ENCODE results near the gene ERC2. TPM values are rescaled to one million over a fixed set of nuclear protein-coding genes. Genes with fewer than 3 reads are reported as not detected.

Gene ERC2
- total and polyA plus RNA-seq, 2 donors (not counting 1 experiment from before 2014, with no cell fraction given): 0.14 to 0.17 TPM

GRCh38 chr3:55658690-55659562 lies 809.3 kb downstream of the ERC2 start:
- Histone ChIP-seq H3K4me2 (ENCODE audit: extremely low read depth, insufficient read depth, low read length) (no peak overlapping the region), H3K4me1 (ENCODE audit: control insufficient read depth, extremely low read depth, insufficient read depth, low read length) (no peaks in the 10 kb centered on the region), H2AFZ (ENCODE audit: low read length) (no peak overlapping the region), H4K20me1 (ENCODE audit: control insufficient read depth, extremely low read depth, insufficient read depth, low read length) (no peaks in the 10 kb centered on the region), H3K36me3 (ENCODE audit: control insufficient read depth, insufficient read depth, low read length) (no peaks in the 10 kb centered on the region), H3K4me3 (replicated peaks in 1 of 4; ENCODE audit: control extremely low read depth in 1 of 4, insufficient read depth in 1 of 4, low read depth in 3 of 4, low read length in 4 of 4) (no peak overlapping the region), H3K27ac (ENCODE audit: insufficient read depth, low read length) (no peak overlapping the region), H3K9me3 (ENCODE audit: control insufficient read depth, insufficient read depth, low read depth, low read length) (no peaks in the 10 kb centered on the region), H3K9ac (ENCODE audit: insufficient read depth, low read length) (no peak overlapping the region), H3K79me2 (ENCODE audit: control insufficient read depth, insufficient read depth, low read length) (no peaks in the 10 kb centered on the region), H3K27me3 (ENCODE audit: control insufficient read depth, insufficient read depth, low read length) (no peaks in the 10 kb centered on the region)
- no peak for DNase-seq (ENCODE audit: low read depth in 2 of 2)
- TF ChIP-seq CTCF (conservative IDR thresholded peaks at IDR 0.05 in 1 of 2, IDR thresholded peaks at IDR 0.05 in 1 of 2; ENCODE audit: low read depth in 1 of 2, low read length in 2 of 2) (no peak), EZH2 (IDR thresholded peaks at IDR 0.05; ENCODE audit: low read length, missing control alignments) (no peak)

- Histone ChIP-seq H3K4me3 (replicated peaks in 1 of 4; ENCODE audit: control extremely low read depth in 1 of 4, insufficient read depth in 1 of 4, low read depth in 3 of 4, low read length in 4 of 4) (no peak overlapping the region), H3K9me3 (ENCODE audit: control insufficient read depth, insufficient read depth, low read depth, low read length) (no peaks in the 10 kb centered on the region), H3K27me3 (ENCODE audit: control insufficient read depth, insufficient read depth, low read length) (no peaks in the 10 kb centered on the region), H2AFZ (ENCODE audit: low read length) (no peak overlapping the region), H3K36me3 (ENCODE audit: control insufficient read depth, insufficient read depth, low read length) (no peaks in the 10 kb centered on the region), H3K9ac (ENCODE audit: insufficient read depth, low read length) (no peak overlapping the region), H3K27ac (ENCODE audit: insufficient read depth, low read length) (no peak overlapping the region), H3K4me2 (ENCODE audit: extremely low read depth, insufficient read depth, low read length) (no peak overlapping the region), H3K79me2 (ENCODE audit: control insufficient read depth, insufficient read depth, low read length) (no peaks in the 10 kb centered on the region), H3K4me1 (ENCODE audit: control insufficient read depth, extremely low read depth, insufficient read depth, low read length) (no peaks in the 10 kb centered on the region), H4K20me1 (ENCODE audit: control insufficient read depth, extremely low read depth, insufficient read depth, low read length) (no peaks in the 10 kb centered on the region)
- TF ChIP-seq CTCF (conservative IDR thresholded peaks at IDR 0.05 in 1 of 2, IDR thresholded peaks at IDR 0.05 in 1 of 2; ENCODE audit: low read depth in 1 of 2, low read length in 2 of 2) (no peak), EZH2 (IDR thresholded peaks at IDR 0.05; ENCODE audit: low read length, missing control alignments) (no peak)
- no peak for DNase-seq (ENCODE audit: low read depth in 2 of 2)
Measured at GRCh38 chr3:55658270-55658669, 810.0 kb downstream of the ERC2 start.

- Histone ChIP-seq H2AFZ (ENCODE audit: low read length) (no peak overlapping the region), H3K27ac (ENCODE audit: insufficient read depth, low read length) (no peak overlapping the region), H3K79me2 (ENCODE audit: control insufficient read depth, insufficient read depth, low read length) (no peaks in the 10 kb centered on the region), H3K4me3 (replicated peaks in 1 of 4; ENCODE audit: control extremely low read depth in 1 of 4, insufficient read depth in 1 of 4, low read depth in 3 of 4, low read length in 4 of 4) (no peak overlapping the region), H3K4me1 (ENCODE audit: control insufficient read depth, extremely low read depth, insufficient read depth, low read length) (no peaks in the 10 kb centered on the region), H3K4me2 (ENCODE audit: extremely low read depth, insufficient read depth, low read length) (no peak overlapping the region), H3K9me3 (ENCODE audit: control insufficient read depth, insufficient read depth, low read depth, low read length) (no peaks in the 10 kb centered on the region), H3K36me3 (ENCODE audit: control insufficient read depth, insufficient read depth, low read length) (no peaks in the 10 kb centered on the region), H3K9ac (ENCODE audit: insufficient read depth, low read length) (no peak overlapping the region), H3K27me3 (ENCODE audit: control insufficient read depth, insufficient read depth, low read length) (no peaks in the 10 kb centered on the region), H4K20me1 (ENCODE audit: control insufficient read depth, extremely low read depth, insufficient read depth, low read length) (no peaks in the 10 kb centered on the region)
- DNase-seq (ENCODE audit: low read depth in 2 of 2): no peak
- no peak for TF ChIP-seq EZH2 (IDR thresholded peaks at IDR 0.05; ENCODE audit: low read length, missing control alignments)
- TF ChIP-seq CTCF (conservative IDR thresholded peaks at IDR 0.05 in 1 of 2, IDR thresholded peaks at IDR 0.05 in 1 of 2; ENCODE audit: low read depth in 1 of 2, low read length in 2 of 2): no peak
Measured at GRCh38 chr3:55655544-55655943, 812.7 kb downstream of the ERC2 start.

Data from fibroblast of lung (primary cell).